ENCODE measurements around the gene GALNT4. TPM values are rescaled to one million over a fixed set of nuclear protein-coding genes. Genes with fewer than 3 reads are reported as not detected.
A peak's percentile ranks its signal among the peaks of the same experiment; 100 is the strongest.

GALNT4 gene
- total and polyA plus RNA-seq, 9 of the 15 experiments (the other 6 are each of a cell fraction or from before 2014, with no cell fraction given), result 1.2 to 4.6 (median 3.4) TPM

- in situ Hi-C loops (cut with MboI), result loop anchor here (25.0 kb wide), 1 partner anchor 1298 kb away; no protein-coding TSS in a partner anchor
- CTCF ChIA-PET (ENCODE audit: low intra/inter-chr PET ratio), result no interaction called here
- FAIRE-seq, result peak; percentile 42
Measured at GRCh38 chr12:89539426-89540223, 15.0 kb upstream of the GALNT4 start.

More at GRCh38 chr12:89539426-89540223, 15.0 kb upstream of the GALNT4 start:
- intact Hi-C loops (cut with micrococcal nuclease), result loop anchor here (5.0 to 10.0 kb wide), 3 partner anchors 315 to 1418 kb away; partner anchors contain the start of gene CCER1
- no peak overlapping the region for H2AFZ ChIP-seq (ENCODE audit: low read depth, low read length)
- DNase-seq (ENCODE audit: extremely low read depth in 1 of 4, low spot score in 3 of 4) (peak in 2 of 4 experiments; percentile 40 to 54), ATAC-seq (peak; percentile 57)
- POLR2A ChIA-PET, result interaction anchor here (0.6 to 1.8 kb wide), 6 partner anchors 13 to 889 kb away, joined by 3 to 4 read pairs (median 3); partner anchors contain the start of gene POC1B
- TF ChIP-seq, protein P1, sequence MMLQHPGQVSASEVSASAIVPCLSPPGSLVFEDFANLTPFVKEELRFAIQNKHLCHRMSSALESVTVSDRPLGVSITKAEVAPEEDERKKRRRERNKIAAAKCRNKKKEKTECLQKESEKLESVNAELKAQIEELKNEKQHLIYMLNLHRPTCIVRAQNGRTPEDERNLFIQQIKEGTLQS (IDR thresholded peaks at IDR 0.05), result peak; percentile 83
- TF ChIP-seq, protein P1 (CRISPR knock-in tag; conservative IDR thresholded peaks at IDR 0.05), result no peak
- peak; percentile 77 for TF ChIP-seq HMBOX1 (IDR thresholded peaks at IDR 0.05)
- TF ChIP-seq KDM1A (IDR thresholded peaks at IDR 0.05), result peak in 1 of 2 experiments; percentile 42; a peak in 1 of 4 replicates
- TF ChIP-seq CBFA2T3 (IDR thresholded peaks at IDR 0.05), result peak; percentile 34; the same call in 1 of the 2 replicates
- TF ChIP-seq RBBP5 (IDR thresholded peaks at IDR 0.05; ENCODE audit: borderline replicate concordance, insufficient read depth, low read length, poor library complexity, severe bottlenecking), result no peak
- TF ChIP-seq TCF3 (CRISPR knock-in tag; IDR thresholded peaks at IDR 0.05), result peak; percentile 44; the same call in 1 of the 2 replicates
- TF ChIP-seq RCOR1 (IDR thresholded peaks at IDR 0.05; ENCODE audit: borderline replicate concordance in 1 of 2, low read depth in 2 of 2, low read length in 2 of 2), result peak in 1 of 2 experiments; percentile 26; a peak in 1 of 4 replicates
- peak; percentile 17; the same call in 1 of the 2 replicates for TF ChIP-seq TEAD4 (IDR thresholded peaks at IDR 0.05; ENCODE audit: low read length)
- no peak for TF ChIP-seq TEAD4 (CRISPR knock-in tag; IDR thresholded peaks at IDR 0.05; ENCODE audit: borderline replicate concordance)
- TF ChIP-seq EP300 (IDR thresholded peaks at IDR 0.05; ENCODE audit: low read length), result no peak
- no peak for TF ChIP-seq MBD2 (IDR thresholded peaks at IDR 0.05; ENCODE audit: borderline replicate concordance, low read depth)
- TF ChIP-seq TAL1 (IDR thresholded peaks at IDR 0.05), result peak; percentile 49
- 0 out of 2 replicates have a peak, but pooled peaks have one; percentile 38 for TF ChIP-seq CEBPG (CRISPR knock-in tag; IDR thresholded peaks at IDR 0.05)
- TF ChIP-seq CEBPG (tag; conservative IDR thresholded peaks at IDR 0.05 in 1 of 2, IDR thresholded peaks at IDR 0.05 in 1 of 2), result peak in 1 of 2 experiments; percentile 61; a peak in 2 of 4 replicates
- peak; percentile 34 for TF ChIP-seq ARID1B (IDR thresholded peaks at IDR 0.05)
- H4K20me1 ChIP-seq (replicated peaks; ENCODE audit: control insufficient read depth, insufficient read depth, low read length), result no peaks in the 10 kb centered on the region
- no peaks in the 10 kb centered on the region for H3K27me3 ChIP-seq (ENCODE audit: control insufficient read depth in 2 of 2, insufficient read depth in 2 of 2, low read length in 2 of 2)
- 5% methylated on average over 5 of the region's 5 CpGs for WGBS (ENCODE audit: insufficient coverage, low coverage, missing lambda C conversion rate)
- H3K4me1 ChIP-seq (replicated peaks in 1 of 2; ENCODE audit: control insufficient read depth in 2 of 2, insufficient read depth in 2 of 2, low read length in 2 of 2), result peaks cover 11 to 52% of the 10 kb centered on the region in 2 experiments
- H3K36me3 ChIP-seq (ENCODE audit: control insufficient read depth, insufficient read depth, low read length), result no peaks in the 10 kb centered on the region
- no peak overlapping the region for H3K9ac ChIP-seq (ENCODE audit: insufficient read depth in 1 of 2, low read depth in 2 of 2, low read length in 2 of 2)
- no peaks in the 10 kb centered on the region for H3K9me1 ChIP-seq (ENCODE audit: control insufficient read depth, insufficient read depth, low read length)
- H3K27ac ChIP-seq (ENCODE audit: extremely low read depth, low read depth, low read length), result no peak overlapping the region
- no TSS peak for BruUV-seq (replicated peaks)
- peak overlapping the region; percentile 62 for H3K4me2 ChIP-seq (ENCODE audit: insufficient read depth, low read length)
- no peak overlapping the region for H3K4me3 ChIP-seq
- H3K79me2 ChIP-seq (ENCODE audit: control insufficient read depth, insufficient read depth, low read length), result no peaks in the 10 kb centered on the region
- H3K9me3 ChIP-seq (replicated peaks; ENCODE audit: control insufficient read depth, insufficient read depth, low read depth, low read length), result no peaks in the 10 kb centered on the region
